WTC11 (cell line): ENCODE results near the gene ASB17.

Experiments used
- CTCF ChIP-seq: fragments of 200-600 bp; IDR thresholded peaks from 2 replicates; pipeline ENCODE4 v1.8.0; 2022; ENCODE audit warnings: antibody characterized with exemption
- KAT7 ChIP-seq: sonication (generic); formaldehyde crosslinking; IDR thresholded peaks from 2 replicates; pipeline ENCODE4 v1.8.1; 2023; ENCODE audit warnings: missing genetic modification reagents, mild to moderate bottlenecking, borderline replicate concordance
- NFYB ChIP-seq: sonication (generic); formaldehyde crosslinking; conservative IDR thresholded peaks from 2 replicates; pipeline ENCODE4 v1.8.0; 2022; ENCODE audit warnings: low read depth, missing genetic modification reagents
- NR2C2 ChIP-seq: sonication (generic); formaldehyde crosslinking; IDR thresholded peaks from 2 replicates; pipeline ENCODE4 v1.8.0; 2022; ENCODE audit warnings: mild to moderate bottlenecking, missing genetic modification reagents
- NR3C1 ChIP-seq: sonication (generic); formaldehyde crosslinking; conservative IDR thresholded peaks from 2 replicates; pipeline ENCODE4 v1.8.1; 2023; ENCODE audit warnings: low read depth, mild to moderate bottlenecking, missing genetic modification reagents
- USF1 ChIP-seq: sonication (generic); formaldehyde crosslinking; IDR thresholded peaks from 2 replicates; pipeline ENCODE4 v1.8.0; 2022; ENCODE audit warnings: mild to moderate bottlenecking, missing genetic modification reagents
- ZNF232 ChIP-seq: sonication (generic); formaldehyde crosslinking; IDR thresholded peaks from 2 replicates; pipeline ENCODE4 v1.8.0; 2022; ENCODE audit warnings: mild to moderate bottlenecking, missing genetic modification reagents
- ZNF671 ChIP-seq: fragments of 250-450 bp; sonication (Bioruptor Pico); IDR thresholded peaks from 2 replicates; pipeline ENCODE4 v1.8.0; 2021; ENCODE audit warnings: mild to moderate bottlenecking

- TF ChIP-seq NR2C2 (CRISPR knock-in tag) (no peak), ZNF232 (CRISPR knock-in tag) (no peak), CTCF (no peak), KAT7 (CRISPR knock-in tag) (no peak), USF1 (no peak), ZNF671 (CRISPR knock-in tag) (no peak), NFYB (CRISPR knock-in tag) (no peak), NR3C1 (CRISPR knock-in tag) (no peak)
Measured at GRCh38 chr1:75932304-75932703, at the start of gene ASB17.
